OCI-LY1 (cell line): ENCODE results near the gene PTPRD.

Source experiments
- EZH2 ChIP-seq: fragments of 200-600 bp; sonication (generic), shearing (Covaris generic); IDR thresholded peaks from 2 replicates; pipeline ENCODE4 v1.8.0; 2017; ENCODE audit warnings: borderline replicate concordance, mixed run types, mild to moderate bottlenecking, antibody characterized with exemption, low read length, moderate library complexity, mixed read lengths
- TF ChIP-seq, protein P1 (sequence below): fragments of 200-600 bp; sonication (generic), shearing (Covaris generic); IDR thresholded peaks from 2 replicates; pipeline ENCODE4 v1.5.1; 2017; ENCODE audit warnings: mild to moderate bottlenecking, antibody characterized with exemption, low read length, moderate library complexity, mixed read lengths

DNA sequence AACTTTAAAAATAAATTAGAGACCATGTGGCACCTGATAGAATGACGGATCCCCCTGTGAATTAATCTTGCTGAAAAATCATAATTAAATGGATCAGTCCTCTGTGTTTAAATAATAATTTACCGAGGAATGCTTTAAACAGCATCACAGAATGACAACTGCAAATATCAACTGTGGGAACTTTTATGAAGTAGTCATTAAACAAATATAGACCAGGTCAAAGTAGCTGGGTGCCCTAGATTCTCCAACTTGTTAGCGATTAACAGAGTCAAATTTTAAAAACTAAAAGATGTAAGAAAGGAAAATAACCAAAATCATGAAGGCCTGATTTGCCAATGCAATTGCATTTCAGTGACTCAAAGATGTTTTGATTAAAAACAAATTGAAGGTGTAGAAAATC lies 933.4 kb downstream of the PTPRD start:
- TF ChIP-seq, protein P1, sequence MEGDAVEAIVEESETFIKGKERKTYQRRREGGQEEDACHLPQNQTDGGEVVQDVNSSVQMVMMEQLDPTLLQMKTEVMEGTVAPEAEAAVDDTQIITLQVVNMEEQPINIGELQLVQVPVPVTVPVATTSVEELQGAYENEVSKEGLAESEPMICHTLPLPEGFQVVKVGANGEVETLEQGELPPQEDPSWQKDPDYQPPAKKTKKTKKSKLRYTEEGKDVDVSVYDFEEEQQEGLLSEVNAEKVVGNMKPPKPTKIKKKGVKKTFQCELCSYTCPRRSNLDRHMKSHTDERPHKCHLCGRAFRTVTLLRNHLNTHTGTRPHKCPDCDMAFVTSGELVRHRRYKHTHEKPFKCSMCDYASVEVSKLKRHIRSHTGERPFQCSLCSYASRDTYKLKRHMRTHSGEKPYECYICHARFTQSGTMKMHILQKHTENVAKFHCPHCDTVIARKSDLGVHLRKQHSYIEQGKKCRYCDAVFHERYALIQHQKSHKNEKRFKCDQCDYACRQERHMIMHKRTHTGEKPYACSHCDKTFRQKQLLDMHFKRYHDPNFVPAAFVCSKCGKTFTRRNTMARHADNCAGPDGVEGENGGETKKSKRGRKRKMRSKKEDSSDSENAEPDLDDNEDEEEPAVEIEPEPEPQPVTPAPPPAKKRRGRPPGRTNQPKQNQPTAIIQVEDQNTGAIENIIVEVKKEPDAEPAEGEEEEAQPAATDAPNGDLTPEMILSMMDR = no peak
- no peak for TF ChIP-seq EZH2
